Measurements from ENCODE around the gene SMCO4.

DNA sequence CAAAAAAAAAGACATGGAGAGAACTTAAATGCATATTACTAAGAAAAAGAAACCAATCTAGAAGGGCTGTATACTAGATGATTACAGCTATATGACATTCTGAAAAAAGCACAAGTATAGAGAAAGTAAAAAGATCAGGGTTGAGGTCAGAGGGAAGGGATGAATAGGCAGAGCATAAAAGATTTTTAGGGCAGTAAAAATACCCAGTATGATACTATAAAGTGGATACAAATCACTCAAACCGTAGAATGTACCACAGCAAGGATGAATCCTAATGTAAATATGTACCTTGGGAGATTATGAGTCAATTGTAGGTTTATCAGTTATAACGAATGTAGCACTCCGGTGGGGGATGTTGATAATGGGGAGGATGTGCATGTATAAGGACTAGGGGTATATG lies 29.4 kb upstream of the SMCO4 start:
- no peak for TF ChIP-seq EZH2 (IDR thresholded peaks at IDR 0.05; ENCODE audit: borderline replicate concordance, low read length)
- TF ChIP-seq, protein P1, sequence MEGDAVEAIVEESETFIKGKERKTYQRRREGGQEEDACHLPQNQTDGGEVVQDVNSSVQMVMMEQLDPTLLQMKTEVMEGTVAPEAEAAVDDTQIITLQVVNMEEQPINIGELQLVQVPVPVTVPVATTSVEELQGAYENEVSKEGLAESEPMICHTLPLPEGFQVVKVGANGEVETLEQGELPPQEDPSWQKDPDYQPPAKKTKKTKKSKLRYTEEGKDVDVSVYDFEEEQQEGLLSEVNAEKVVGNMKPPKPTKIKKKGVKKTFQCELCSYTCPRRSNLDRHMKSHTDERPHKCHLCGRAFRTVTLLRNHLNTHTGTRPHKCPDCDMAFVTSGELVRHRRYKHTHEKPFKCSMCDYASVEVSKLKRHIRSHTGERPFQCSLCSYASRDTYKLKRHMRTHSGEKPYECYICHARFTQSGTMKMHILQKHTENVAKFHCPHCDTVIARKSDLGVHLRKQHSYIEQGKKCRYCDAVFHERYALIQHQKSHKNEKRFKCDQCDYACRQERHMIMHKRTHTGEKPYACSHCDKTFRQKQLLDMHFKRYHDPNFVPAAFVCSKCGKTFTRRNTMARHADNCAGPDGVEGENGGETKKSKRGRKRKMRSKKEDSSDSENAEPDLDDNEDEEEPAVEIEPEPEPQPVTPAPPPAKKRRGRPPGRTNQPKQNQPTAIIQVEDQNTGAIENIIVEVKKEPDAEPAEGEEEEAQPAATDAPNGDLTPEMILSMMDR (IDR thresholded peaks at IDR 0.05; ENCODE audit: low read length): no peak

Measured in OCI-LY1 (cell line).